ENCODE measurements around the gene TNFRSF8. TPM values are rescaled to one million over a fixed set of nuclear protein-coding genes. Genes with fewer than 3 reads are reported as not detected.
"Not testable (repeated sequence)": the region's sequence is repeated elsewhere in the genome, so short reads cannot be mapped to it uniquely, and the experiment has no call there.

The TNFRSF8 gene
- total RNA-seq, 1 experiment from 2014 or later, result 0.47 TPM

- DNase-seq (ENCODE audit: low read depth), result no peak
Measured at GRCh38 chr1:12038356-12039163, 24.5 kb upstream of the TNFRSF8 start.

- DNase-seq (ENCODE audit: low read depth), result no peak
Measured at GRCh38 chr1:12039164-12039525, 24.0 kb upstream of the TNFRSF8 start.

GRCh38 chr1:12039824-12040456 lies 23.2 kb upstream of the TNFRSF8 start:
- not testable (repeated sequence) for DNase-seq (ENCODE audit: low read depth)

- DNase-seq (ENCODE audit: low read depth), result peak; percentile 92
Measured at GRCh38 chr1:12040457-12041051, 22.5 kb upstream of the TNFRSF8 start.

- DNase-seq (ENCODE audit: low read depth), result peak; percentile 34
Measured at GRCh38 chr1:12044187-12044877, 18.8 kb upstream of the TNFRSF8 start.

GRCh38 chr1:12046749-12047119 lies 16.4 kb upstream of the TNFRSF8 start:
- no peak for DNase-seq (ENCODE audit: low read depth)

GRCh38 chr1:12047120-12047876 lies 15.8 kb upstream of the TNFRSF8 start:
- peak; percentile 79 for DNase-seq (ENCODE audit: low read depth)

- DNase-seq (ENCODE audit: low read depth), result no peak
Measured at GRCh38 chr1:12048372-12048771, 14.7 kb upstream of the TNFRSF8 start.

GRCh38 chr1:12049616-12050015 lies 13.5 kb upstream of the TNFRSF8 start:
- no peak for DNase-seq (ENCODE audit: low read depth)

- DNase-seq (ENCODE audit: low read depth), result no peak
Measured at GRCh38 chr1:12051361-12051760, 11.7 kb upstream of the TNFRSF8 start.

GRCh38 chr1:12052008-12052573 lies 11.0 kb upstream of the TNFRSF8 start:
- DNase-seq (ENCODE audit: low read depth), result peak; percentile 88

- DNase-seq (ENCODE audit: low read depth), result no peak
Measured at GRCh38 chr1:12052997-12053686, 10.0 kb upstream of the TNFRSF8 start.

- no peak for DNase-seq (ENCODE audit: low read depth)
Measured at GRCh38 chr1:12053752-12054548, 9.2 kb upstream of the TNFRSF8 start.

GRCh38 chr1:12055259-12055658 lies 7.8 kb upstream of the TNFRSF8 start:
- no peak for DNase-seq (ENCODE audit: low read depth)

GRCh38 chr1:12056331-12056841 lies 6.7 kb upstream of the TNFRSF8 start:
- peak; percentile 69 for DNase-seq (ENCODE audit: low read depth)

GRCh38 chr1:12057382-12057781 lies 5.7 kb upstream of the TNFRSF8 start:
- peak; percentile 51 for DNase-seq (ENCODE audit: low read depth)

GRCh38 chr1:12057940-12058687 lies 5.0 kb upstream of the TNFRSF8 start:
- DNase-seq (ENCODE audit: low read depth), result no peak

GRCh38 chr1:12059226-12059625 lies 3.9 kb upstream of the TNFRSF8 start:
- no peak for DNase-seq (ENCODE audit: low read depth)

Data from M059J (cell line).